ENCODE data around the gene SBF2. TPM values are rescaled to one million over a fixed set of nuclear protein-coding genes. Genes with fewer than 3 reads are reported as not detected.

Gene SBF2
- total and polyA plus RNA-seq, 2 of the 13 experiments (the other 11 are each of a cell fraction or from before 2014, with no cell fraction given): 24.0 to 45.8 TPM

GRCh38 chr11:10309163-10310093, 15.4 kb upstream of the SBF2 start (continued):
- TF ChIP-seq SAFB2 (CRISPR knock-in tag; IDR thresholded peaks at IDR 0.05; ENCODE audit: borderline replicate concordance, low read depth) (no peak), IRX3 (CRISPR knock-in tag; IDR thresholded peaks at IDR 0.05; ENCODE audit: borderline replicate concordance, low read depth) (no peak), ZNF501 (CRISPR knock-in tag; IDR thresholded peaks at IDR 0.05) (no peak), ZUFSP (CRISPR knock-in tag; IDR thresholded peaks at IDR 0.05; ENCODE audit: borderline replicate concordance) (no peak), TBP (CRISPR knock-in tag; IDR thresholded peaks at IDR 0.05) (no peak), KIAA2018 (CRISPR knock-in tag; IDR thresholded peaks at IDR 0.05; ENCODE audit: borderline replicate concordance) (no peak), NR2F1 (CRISPR knock-in tag; IDR thresholded peaks at IDR 0.05) (0 out of 4 replicates have a peak, but pooled peaks of 1 of the 2 experiments have one; percentile 32), ZNF790 (CRISPR knock-in tag; IDR thresholded peaks at IDR 0.05; ENCODE audit: borderline replicate concordance) (no peak), ZNF687 (CRISPR knock-in tag; IDR thresholded peaks at IDR 0.05) (peak; percentile 63), ZNF614 (CRISPR knock-in tag; IDR thresholded peaks at IDR 0.05; ENCODE audit: borderline replicate concordance) (no peak)
